NCI-H2029 (cell line): ENCODE data around the gene PSME2.

ENCODE experiments used
- DNase-seq: peaks from one replicate; lab custom pipeline; 2025; lab: John Stamatoyannopoulos, UW

Gene PSME2

DNA sequence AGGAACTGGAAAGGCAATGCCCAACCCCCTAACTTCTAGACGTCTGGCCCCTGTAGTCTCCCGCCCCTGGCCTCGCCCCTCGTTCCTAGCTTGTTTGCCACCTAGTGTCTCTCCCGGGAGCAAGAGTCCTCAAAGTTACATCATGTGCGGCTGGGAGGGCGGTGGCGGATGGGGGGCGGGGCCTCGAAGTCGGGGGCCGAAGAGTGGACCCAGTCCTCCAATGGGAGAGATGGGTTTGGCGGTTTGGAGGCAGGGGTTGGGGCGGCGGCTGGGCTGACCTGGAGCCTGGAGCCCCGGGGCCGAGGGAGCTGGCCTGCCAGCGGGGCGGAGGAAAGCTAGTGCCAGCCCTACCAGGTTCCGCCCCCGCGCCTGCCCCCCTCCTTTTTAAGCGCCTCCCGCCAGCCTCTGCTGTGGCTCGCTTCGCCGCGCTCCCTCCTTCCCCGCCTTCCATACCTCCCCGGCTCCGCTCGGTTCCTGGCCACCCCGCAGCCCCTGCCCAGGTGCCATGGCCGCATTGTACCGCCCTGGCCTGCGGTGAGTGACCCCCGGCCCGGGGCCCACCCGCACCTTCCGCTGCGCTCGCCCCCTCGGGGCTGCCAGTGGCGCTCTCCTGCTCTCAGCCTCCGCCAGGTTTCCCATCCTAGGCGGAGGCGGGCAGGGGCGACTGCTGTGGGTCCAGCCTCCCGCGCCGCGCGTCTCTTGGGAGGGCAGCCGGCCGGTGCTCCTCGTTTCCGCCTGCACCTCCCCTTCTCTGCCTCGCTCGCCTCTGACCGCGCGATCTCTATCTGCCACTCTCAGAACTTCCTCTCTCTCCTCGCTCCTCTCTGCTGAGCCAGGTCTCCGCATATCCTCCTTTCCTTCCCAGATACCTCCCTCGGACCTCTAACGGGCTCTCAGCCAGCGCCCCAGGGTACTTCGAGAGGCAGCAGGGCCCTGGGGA lies 52.2 kb downstream of the PSME2 start, which contains the start of gene PCK2:
Gene PCK2, plus strand, starts transcription at position 411 of the 940 bp plus-strand sequence. Its CDS starts 95 bp downstream, at position 506.
- peak; percentile 81 for DNase-seq
